GM18858 (cell line): ENCODE data around the gene ARL15.
"Not testable (repeated sequence)": the region's sequence is repeated elsewhere in the genome, so short reads cannot be mapped to it uniquely, and the experiment has no call there.

Experiments used
- ATAC-seq: cut with Tn5 transposase; IDR thresholded peaks from one replicate; pipeline ENCODE4 v1.9.1; 2021; ENCODE audit not compliant: unreplicated experiment

Gene ARL15

GRCh38 chr5:53858700-53859456, 451.5 kb downstream of the ARL15 start:
- no peak for ATAC-seq

- no peak for ATAC-seq
Measured at GRCh38 chr5:53856506-53856905, 453.9 kb downstream of the ARL15 start.

GRCh38 chr5:53836851-53837430, 473.4 kb downstream of the ARL15 start:
- ATAC-seq: not testable (repeated sequence)

- no peak for ATAC-seq
Measured at GRCh38 chr5:53834500-53834899, 475.9 kb downstream of the ARL15 start.
